HG03342 (cell line): Measurements from ENCODE around the gene CERCAM.
"Not testable (repeated sequence)": the region's sequence is repeated elsewhere in the genome, so short reads cannot be mapped to it uniquely, and the experiment has no call there.

ENCODE experiments used
- ATAC-seq: cut with Tn5 transposase; IDR thresholded peaks from one replicate; pipeline ENCODE4 v1.9.1; 2021; ENCODE audit warnings: mild to moderate bottlenecking, moderate library complexity; ENCODE audit not compliant: unreplicated experiment

The CERCAM gene

GRCh38 chr9:128392302-128393144 lies 28.1 kb upstream of the CERCAM start:
- no peak for ATAC-seq

DNA sequence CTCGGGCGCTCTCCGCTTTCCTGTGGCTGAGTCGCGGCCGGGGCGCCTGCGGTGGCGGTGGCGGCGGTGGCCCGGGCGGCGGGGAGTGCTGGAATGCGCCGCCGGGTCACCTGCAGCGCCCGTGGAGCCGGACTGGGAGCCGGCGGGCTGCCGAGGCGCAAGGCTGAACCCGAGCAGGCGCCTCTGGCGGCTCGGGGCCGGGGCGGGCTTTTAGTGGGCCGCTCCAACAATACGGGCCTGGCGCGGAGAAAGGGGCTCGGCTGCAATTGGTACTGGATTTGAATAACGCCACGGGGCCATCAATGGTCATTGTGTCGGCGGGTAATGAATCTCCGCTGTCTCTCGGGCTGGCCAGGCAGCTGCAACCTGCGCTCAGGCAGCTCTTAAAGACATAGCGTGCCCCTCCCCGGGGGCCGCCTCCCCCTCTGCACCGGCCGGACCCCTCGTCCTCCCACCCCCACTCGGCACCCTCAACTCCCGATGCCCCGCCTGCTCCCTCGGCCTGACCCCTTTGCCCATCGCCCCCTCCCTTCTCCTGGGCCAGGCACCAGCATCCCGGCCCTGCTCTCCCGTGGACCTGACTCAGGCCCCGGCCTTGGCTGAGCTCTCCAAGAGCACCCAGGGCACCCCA lies 27.4 kb upstream of the CERCAM start:
- ATAC-seq = no peak

GRCh38 chr9:128393970-128394369 lies 26.7 kb upstream of the CERCAM start:
- no peak for ATAC-seq

- ATAC-seq = no peak
Measured at GRCh38 chr9:128394379-128395168, 26.1 kb upstream of the CERCAM start.

DNA sequence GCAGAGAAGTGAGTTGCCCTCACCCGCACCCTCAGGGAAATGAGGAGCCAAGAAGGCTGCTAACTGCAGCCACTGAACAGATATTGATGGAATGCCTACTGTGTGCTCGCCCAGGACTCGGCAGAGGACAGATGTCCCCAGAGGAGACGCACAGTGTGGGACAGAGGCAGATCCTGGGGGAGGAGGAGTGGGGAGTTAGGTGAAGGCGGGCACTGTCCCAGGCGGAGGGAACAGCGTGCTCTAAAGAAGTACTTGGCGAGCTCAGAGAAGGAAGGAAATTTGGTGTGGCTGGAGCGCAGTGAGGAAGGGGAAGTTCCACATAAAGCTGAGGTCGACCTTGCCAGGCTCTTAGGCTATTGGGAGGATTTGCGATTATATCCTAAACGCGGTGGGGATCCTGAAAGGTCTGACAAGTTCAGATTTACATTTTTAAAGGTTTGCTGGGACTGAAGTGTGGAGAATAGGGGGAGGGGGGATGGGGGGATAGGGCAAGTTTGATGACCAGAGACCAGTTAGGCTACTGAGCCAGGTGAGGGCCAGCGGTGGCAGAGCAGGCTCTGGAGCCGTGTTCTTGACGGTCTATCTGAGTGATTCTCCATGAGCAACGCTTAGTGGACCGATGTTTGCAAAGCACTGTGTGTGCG lies 23.6 kb upstream of the CERCAM start:
- ATAC-seq = no peak

GRCh38 chr9:128397831-128398230 lies 22.8 kb upstream of the CERCAM start:
- no peak for ATAC-seq

DNA sequence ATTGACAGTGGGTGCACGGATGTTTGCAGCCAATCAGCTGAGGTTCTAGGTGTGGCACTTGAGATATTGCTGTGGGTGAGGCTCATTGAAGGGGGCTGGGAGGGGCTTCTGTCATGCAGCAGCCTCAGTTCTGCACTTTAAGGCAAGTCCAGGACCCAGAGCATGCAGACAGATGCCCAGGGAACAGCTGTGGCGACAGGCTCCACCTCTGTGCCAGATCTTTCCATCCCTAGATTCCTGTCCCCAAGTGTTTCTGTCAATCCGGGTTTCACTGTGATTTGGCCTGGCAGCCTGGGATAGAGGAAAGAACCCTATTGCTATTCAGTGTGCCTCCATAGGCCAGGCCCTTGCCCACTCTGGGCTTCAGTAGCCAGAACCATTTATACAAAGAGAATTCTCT lies 20.8 kb upstream of the CERCAM start:
- no peak for ATAC-seq

- ATAC-seq = no peak
Measured at GRCh38 chr9:128404560-128404959, 16.1 kb upstream of the CERCAM start.

DNA sequence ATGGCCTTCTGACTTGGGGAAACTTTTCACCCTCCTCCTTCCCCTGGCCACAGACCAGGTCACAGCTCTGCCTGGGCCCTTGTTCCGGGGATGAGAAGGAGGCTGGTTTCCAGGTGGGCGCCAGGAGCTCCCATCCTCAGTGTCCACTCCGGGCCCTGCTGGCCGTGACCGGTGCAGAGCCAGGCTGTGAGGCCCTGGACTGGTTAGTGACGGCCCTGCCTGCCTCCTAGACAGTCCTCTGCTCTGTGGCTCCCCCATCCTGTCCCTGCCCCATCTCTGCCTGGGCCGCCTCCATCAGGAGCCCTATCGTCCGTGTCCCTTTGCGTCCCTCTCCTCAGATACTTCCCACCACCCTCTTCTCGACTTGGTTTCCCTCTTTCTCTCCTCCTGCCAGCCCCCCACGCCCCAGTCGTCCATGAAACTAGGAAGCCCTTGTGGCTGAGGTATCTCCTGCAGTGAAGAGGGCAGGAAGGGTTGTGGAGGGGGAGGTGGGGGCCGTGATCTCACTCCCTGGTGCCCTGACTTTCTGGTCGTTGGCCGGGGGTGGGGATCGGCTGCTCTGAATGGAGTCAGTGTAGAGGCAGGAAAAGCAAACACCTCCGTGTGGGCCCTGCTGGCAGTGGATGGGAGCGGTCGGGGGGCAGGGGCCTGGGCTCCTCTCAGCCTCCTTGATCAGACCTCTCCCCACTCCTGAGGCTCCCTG lies 15.4 kb upstream of the CERCAM start:
- no peak for ATAC-seq

DNA sequence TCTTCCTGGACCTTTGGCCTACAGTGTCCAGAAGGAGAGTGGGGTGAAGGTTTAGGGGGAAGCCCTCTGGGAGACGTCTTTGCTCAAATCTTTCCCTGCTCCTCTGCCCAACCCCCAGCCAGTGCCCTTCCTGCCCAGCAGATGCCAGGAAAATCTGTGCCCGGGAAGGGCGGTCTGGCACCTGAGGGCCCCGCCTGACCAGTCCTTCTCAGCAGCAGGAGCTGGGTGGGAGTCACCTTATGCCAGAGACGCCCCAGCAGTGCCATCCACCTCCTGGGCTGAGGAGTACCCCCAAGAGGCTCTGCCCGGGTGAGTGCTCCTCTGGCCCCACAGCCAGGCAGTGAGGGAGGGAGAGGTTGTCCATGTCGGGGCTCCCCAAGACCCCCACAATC lies 14.9 kb upstream of the CERCAM start:
- ATAC-seq = no peak

DNA sequence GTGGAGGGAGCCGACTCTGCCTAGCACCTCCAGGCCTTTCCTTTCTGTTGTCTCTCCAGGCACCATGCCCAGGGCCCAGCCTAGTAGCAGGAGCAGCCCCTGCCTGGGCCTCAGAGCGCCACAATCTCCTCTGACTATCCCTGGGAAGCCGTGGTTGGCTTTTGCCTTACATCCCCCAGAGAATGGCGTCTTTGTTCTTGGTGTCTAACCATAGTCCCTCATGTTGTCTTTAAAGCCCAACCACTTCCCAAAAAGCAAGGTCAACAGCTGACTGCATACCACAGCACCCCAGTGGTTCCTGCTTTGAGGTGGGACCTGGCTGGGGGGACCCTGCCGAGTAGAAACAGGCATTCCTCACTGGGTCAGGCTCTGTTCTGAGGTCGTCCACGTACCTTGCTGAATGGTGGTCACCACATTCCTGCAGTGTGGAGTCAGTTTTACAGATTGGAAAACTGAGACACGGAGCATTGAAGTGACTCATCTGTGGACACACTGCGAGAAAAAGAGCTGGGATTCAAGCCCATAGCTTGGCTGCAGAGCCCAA lies 13.7 kb upstream of the CERCAM start:
- ATAC-seq = no peak

DNA sequence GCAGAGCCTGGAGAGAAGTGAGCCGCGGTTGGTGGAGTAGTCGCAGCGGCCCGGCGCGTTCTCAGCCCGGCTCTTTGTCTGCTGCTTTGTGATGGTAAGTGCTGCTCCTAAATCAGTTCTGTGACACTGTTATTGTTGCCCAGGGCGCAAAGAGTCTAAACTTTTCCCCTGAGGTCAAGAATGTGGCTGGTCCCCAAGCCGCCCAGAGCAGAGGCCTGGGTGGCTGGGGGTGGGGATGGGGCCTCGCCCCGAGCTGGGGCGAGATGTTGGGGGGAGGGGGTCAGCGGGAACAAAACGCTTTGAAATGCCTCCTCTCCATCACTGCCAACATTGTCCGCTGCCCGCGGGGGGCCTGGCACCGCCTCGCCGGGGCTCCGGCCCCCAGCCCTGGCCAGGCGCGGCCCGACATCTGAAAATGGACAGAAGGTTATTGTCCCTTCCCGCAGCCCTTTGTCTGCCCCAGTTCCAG lies 11.7 kb upstream of the CERCAM start:
- ATAC-seq = no peak

DNA sequence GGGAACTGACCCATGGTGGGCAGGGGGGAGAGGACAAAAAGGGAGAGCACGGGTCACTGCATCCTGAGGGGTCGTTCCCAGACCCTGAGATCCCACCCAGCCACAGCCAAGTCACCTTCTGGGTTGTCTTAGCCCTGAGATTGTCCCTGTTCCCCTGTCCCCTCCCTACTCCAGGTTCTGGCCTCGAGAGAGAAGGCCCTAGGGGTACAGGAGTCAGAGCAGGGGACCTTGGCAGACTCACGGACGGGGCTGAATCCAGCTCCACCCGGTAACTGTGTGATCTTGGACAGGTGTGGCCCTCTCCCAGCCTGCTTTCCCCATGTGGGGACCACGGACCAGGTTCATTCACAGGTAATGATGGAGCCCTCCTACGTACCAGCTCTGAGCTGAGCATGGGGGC lies 11.2 kb upstream of the CERCAM start:
- ATAC-seq = no peak

GRCh38 chr9:128409978-128410377 lies 10.7 kb upstream of the CERCAM start:
- no peak for ATAC-seq

DNA sequence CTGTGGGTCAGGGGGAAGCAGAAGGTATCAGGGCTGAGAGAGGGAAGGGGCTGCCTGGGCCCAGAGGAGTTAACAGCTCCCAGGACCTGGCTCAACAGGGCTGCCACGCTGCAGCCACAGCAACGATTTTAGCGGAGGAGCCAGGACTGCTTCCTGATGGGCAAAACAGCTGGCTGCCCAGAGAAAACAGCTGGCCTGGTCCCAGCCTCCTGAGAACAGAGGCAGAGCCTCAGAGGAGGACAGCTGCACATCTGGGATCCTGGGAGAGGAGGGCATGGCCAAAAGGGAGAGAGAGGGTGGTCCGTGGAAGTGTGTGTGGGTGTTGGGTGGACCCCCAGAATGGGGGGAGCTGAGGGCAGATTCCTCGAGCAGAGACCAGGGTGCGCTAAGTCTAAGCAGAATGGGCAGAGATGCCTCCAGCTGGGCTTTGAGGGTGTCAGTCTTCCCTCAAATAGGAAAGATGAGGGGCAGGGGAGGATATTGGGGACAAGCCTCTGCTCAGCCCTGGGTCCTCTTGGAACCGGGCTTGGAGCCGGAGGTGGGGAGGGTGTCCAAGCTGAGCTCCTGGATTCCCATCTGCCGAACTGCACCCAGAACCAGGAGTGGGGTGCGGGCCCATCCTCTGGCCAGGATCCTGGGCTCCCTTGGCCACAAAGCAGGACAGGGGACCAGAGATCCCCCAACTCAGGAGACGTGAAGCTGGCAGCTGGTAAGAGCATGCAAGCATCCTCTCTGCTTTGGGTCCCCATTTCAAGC lies 9.1 kb upstream of the CERCAM start:
- ATAC-seq = no peak

- no peak for ATAC-seq
Measured at GRCh38 chr9:128412120-128412790, 8.4 kb upstream of the CERCAM start.

DNA sequence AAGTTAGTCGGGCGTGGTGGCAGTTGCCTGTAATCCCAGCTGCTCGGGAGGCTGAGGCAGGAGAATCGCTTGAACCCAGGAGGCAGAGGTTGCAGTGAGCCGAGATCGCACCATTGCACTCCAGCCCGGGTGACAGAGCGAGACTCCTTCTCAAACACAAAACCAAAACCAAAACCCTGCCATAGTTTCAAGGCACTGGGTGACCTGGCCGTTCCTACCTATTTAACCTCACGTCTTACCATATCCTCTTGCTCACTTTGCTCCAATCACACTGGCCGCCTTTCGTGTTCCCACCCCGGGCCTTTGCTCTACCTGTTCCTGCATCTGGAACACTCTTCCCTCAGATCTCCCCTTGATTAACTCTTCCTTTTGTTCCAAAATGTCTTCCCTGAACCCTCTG lies 6.9 kb upstream of the CERCAM start:
- not testable (repeated sequence) for ATAC-seq

GRCh38 chr9:128414461-128414860 lies 6.2 kb upstream of the CERCAM start:
- no peak for ATAC-seq

DNA sequence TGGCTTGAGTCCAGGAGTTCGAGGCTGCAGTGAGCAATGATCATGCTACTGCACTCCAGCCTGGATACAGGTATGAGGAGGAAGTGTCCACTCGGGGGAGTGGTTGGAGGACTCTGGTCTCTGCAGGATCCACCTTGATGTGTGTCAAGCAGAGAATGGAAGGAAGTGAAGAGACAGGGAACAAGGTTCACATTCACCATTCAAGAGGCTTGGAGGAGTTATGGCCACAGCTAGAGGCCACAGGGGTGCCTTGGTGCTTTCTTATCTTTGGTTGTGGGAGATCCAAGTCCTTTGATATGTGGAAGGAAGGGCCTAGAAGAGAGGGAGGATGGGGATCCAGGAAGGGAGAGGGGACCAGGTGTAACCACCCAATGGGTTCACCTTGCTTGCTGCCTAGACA lies 5.4 kb upstream of the CERCAM start:
- no peak for ATAC-seq
